HG03469 (cell line): Measurements from ENCODE around the gene HPCAL1.
"Not testable (repeated sequence)": the region's sequence is repeated elsewhere in the genome, so short reads cannot be mapped to it uniquely, and the experiment has no call there.

ENCODE experiments used
- ATAC-seq: cut with Tn5 transposase; IDR thresholded peaks from one replicate; pipeline ENCODE4 v1.9.1; 2021; ENCODE audit warnings: mild to moderate bottlenecking, moderate library complexity, moderate number of reproducible peaks; ENCODE audit not compliant: unreplicated experiment

Gene HPCAL1

GRCh38 chr2:10302479-10303180 lies at the start of gene HPCAL1:
TSS of gene HPCAL1 (plus strand) at chr2:10302904. CDS start at chr2:10419758, 116,854 bp downstream.
- peak; percentile 85 for ATAC-seq

DNA sequence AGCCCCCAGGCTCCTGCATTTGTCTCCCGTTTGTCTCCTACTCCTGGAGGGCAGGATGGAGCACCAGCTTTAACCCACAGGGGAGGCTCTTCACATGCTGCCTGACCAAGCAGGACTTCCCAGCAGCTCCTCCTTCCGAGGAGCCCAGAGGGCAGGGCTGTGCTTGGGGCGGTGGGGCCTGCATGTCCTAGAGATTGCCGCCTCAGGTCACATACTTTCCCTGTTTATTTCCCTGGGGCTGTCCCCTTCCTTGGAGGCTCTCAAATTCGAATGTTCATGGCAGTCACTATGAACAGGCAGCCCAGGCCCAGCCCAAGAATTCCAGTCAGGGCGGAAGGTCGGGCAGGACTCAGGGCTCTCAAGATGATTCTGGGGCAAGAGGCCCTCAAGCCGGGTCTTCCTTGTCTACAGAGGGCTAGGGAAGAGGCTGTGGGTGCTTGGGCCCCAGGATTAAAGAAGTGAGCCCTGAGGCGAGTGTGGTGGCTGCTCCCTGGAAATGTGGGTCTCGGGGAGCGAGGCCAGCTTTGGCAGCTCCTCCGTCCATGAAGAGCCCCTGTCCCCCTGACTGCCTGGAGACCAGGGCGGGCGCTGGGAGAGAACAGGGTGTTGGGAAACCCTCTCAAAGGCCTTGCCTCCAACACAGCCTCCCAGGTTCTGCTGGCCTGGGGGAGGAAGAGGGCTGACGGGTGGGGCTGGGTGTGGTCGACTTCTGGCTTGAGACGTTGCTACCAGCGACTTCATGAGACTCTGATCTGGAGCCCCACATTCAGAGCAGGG lies 48.9 kb upstream of the HPCAL1 start:
- ATAC-seq, result no peak

GRCh38 chr2:10254373-10255188 lies 48.1 kb upstream of the HPCAL1 start:
- ATAC-seq, result no peak

GRCh38 chr2:10255189-10256030 lies 47.3 kb upstream of the HPCAL1 start:
- ATAC-seq, result no peak

GRCh38 chr2:10256031-10256514 lies 46.6 kb upstream of the HPCAL1 start:
- ATAC-seq, result no peak

DNA sequence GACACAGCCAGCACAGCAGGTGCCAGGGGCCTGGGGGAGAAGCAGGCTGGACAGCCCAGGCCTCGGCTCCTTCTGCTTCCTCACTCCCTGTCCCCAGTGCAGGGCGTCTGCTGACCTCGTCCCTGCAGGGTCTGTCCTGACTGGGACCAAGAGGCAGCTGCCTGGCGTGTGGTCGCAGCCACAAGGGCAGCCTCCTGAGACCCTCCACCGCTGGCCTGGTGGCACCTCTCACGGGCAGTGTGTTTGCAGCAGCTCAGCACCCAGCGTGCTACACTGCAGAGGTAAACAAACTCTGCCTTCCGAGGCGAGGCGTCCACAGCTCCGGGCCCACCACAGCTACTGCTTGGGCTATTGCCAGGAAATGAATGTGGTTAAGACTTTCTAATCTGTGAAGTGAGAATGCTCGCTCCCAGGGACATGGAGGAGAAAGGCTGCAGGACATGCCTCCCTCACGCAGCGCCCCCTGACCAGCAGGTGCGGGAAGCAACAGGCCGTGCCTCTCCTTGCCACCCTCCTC lies 46.1 kb upstream of the HPCAL1 start:
- ATAC-seq, result no peak

- no peak for ATAC-seq
Measured at GRCh38 chr2:10257036-10257435, 45.7 kb upstream of the HPCAL1 start.

DNA sequence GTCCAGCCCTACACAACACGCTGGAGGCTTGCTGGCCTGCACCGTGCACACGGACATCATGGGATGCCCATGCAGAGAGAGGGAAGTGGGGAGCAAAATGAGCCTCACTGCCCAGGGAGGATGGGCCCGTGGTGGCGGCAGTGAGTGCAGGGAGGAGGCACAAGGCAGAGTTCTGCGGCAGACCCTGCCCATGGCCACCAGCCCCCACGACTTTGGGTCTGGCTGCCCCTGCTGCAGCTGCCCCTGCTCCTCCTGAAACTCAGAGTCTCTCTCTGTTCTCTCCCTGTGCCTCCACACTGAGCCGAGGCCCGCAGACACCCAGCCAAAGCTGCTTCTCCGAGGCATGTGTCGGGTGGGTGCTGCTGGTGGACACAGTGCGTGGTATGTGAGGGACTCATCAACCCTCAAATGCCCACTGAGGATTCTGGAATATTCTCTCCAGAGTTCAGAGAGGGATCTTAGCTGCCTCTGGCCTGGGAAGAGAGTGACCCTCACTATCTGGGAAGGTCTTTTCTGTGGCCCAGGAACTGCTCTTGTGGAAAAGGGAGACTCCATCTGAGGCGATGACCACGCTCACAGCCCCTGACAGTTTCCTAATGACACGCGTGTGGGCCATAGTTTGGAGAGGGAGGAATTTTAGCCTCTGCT lies 45.1 kb upstream of the HPCAL1 start:
- ATAC-seq, result no peak

DNA sequence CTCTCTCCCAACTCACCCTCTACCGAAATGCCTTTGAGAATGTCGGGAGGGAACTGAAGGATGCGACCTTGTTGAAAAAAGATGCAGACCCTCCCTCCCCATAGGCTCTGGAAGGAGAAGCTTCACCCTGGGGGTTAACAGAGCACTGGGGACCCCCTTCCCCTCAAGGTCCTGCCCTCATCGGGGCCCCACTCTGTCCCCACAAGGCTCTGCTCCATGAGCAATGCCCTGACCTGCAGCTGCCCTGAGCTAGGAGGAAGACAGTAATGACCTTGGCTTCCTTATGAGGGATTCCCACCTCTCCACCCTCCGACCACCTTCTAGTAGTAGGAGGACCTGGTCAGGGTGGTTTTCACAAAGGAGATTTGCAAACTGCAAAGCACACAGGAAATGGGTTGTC lies 44.4 kb upstream of the HPCAL1 start:
- no peak for ATAC-seq

DNA sequence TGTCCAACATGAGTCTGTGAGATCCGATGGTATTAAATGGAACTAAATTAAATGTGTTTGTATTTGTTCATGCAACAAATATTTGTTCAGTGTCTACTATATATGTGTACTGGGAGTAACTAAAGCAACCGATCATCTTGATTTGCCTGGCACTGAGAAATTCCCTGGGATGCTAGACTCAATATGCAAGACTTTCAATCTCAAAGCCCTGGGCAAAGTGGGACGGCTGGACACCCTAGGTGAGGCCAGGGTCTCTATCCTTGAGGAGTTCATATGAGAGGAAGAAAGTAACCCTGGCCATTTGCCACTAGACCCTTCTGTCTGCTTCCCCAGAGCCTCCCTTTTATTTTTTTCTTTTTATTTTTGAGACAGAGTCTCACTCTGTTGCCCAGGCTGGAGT lies 44.0 kb upstream of the HPCAL1 start:
- ATAC-seq, result no peak

- no peak for ATAC-seq
Measured at GRCh38 chr2:10260130-10260529, 42.6 kb upstream of the HPCAL1 start.

GRCh38 chr2:10263526-10263925 lies 39.2 kb upstream of the HPCAL1 start:
- ATAC-seq, result not testable (repeated sequence)

- ATAC-seq, result no peak
Measured at GRCh38 chr2:10264506-10265328, 38.0 kb upstream of the HPCAL1 start.

DNA sequence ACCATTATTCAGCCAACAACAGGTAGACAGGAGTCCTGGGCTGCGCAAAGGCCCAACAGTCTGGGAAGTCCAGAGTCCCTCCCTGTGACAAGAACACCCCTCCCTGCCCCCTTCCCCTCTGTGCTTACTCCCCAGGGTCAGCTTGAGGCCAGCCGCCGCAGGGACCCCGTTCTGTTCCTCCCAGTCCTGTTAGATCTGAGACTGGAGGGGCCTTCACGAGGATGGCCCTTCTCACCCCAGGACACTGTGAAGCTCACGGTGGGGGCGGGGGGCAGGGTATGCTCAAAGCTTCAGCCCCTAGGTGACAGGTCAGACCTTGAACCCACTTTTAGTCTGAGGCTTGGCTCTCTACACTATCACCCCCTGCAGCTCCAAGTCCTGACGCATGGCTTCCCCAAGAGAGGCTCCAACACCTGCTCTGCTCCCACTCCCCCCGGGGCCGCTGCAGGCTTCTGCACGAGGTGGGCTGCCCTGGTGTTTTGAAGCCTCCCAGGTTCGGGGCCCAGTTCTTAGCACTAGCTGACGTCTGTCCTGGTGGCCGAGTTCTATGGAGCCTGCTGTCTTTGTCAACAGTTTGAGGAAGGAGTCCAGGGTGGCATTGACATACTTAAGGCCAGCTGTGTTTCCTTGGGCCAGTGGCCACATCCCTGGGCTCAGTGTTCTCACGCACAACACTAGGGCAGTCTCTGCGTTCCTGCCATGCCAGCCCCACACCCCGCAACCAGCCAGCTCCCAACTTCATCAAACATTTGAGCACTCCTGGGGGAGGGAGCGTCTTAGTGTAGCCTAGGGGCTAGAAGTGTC lies 37.2 kb upstream of the HPCAL1 start:
- ATAC-seq, result no peak

DNA sequence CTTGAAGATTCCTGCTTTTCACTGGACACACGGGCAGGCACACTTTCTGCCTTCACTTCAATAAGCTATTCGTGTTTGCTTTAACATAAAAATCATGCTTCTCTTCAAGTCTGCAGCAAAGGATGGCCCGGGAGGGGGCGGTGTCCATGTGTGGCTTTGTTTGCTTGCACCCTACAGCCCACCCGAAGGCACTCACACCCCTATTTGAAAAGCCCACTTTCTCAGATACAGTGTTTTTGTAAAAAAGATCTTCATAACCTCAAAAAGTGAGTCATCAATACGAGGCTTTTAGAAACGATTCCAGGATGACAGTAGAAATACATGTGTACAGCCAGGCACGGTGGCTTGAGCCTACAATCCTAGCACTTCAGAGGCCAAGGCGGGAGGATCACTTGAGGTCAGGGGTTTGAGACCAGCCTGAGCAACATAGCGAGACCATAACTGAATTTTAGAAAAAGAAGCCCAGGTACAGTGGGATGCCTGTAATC lies 36.5 kb upstream of the HPCAL1 start:
- no peak for ATAC-seq

- ATAC-seq, result no peak
Measured at GRCh38 chr2:10267036-10267435, 35.7 kb upstream of the HPCAL1 start.

DNA sequence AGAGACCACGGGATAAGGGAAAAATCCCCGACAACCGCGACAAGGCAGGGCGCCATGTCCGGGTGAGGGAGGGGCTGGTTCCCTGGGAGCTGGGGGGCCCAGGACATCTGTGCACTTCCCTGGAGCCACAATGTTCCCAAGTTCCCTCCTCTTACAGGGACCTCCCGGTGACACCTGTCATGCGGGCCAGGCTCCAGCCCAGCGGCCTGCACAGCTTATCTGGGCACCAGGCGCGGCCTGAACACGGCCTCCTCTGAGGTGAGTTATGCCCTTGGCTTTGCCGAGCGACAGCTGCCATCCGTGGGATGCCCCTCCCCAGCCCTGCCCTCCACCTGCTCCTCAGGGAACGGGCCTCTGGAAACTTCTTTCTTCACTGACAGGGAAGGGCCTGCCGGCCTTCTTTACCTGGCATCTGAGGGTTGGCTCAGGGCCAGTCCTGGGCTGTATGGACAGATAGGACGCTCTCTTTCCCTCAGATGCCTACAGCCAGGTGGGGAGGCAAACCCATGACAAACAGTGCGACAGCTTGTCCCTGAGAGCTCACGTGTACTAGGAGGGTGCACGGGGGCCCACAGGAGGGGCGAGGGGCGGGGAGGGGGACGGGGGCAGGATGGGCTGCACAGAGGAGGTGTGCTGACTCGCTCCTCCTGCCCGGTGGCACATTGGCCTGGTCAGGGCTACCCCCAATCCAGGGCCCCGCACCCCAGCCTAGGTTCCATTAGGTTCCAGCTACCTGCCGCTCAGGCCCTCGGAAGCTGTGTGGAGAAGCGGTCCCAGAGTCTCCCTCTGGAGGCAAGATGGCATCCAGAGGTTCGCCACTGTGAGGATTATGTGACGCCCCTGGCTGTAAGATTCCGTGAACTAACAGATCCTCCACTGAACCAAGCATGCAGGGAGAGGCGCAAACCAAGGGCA lies 34.9 kb upstream of the HPCAL1 start:
- ATAC-seq, result no peak
